Muscle of arm (tissue), 12 donors: Measurements from ENCODE around the gene ANXA4. TPM values are rescaled to one million over a fixed set of nuclear protein-coding genes. Genes with fewer than 3 reads are reported as not detected.
A peak's percentile ranks its signal among the peaks of the same experiment; 100 is the strongest.
"Not testable (repeated sequence)": the region's sequence is repeated elsewhere in the genome, so short reads cannot be mapped to it uniquely, and the experiment has no call there.

Source experiments
- DNase-seq: peaks from one replicate; pipeline ENCODE4 v3.0.0-alpha.2; 2013
- polyA plus RNA-seq, 12 donors: library from polyadenylated mRNA; unstranded; fragments of 120-200 nt; gene quantifications; one replicate each; pipeline ENCODE4 v1.2.1, GENCODE V29; 2013; ENCODE audit not compliant: insufficient read length in 12 of 12

ANXA4 gene
- polyA plus RNA-seq, 12 donors, result 24.0 to 68.2 (median 29.4) TPM; not detected in 1

GRCh38 chr2:69801745-69802290 lies 59.9 kb downstream of the ANXA4 start:
- DNase-seq, result no peak

GRCh38 chr2:69802781-69803367 lies 60.9 kb downstream of the ANXA4 start:
- DNase-seq, result not testable (repeated sequence)

DNA sequence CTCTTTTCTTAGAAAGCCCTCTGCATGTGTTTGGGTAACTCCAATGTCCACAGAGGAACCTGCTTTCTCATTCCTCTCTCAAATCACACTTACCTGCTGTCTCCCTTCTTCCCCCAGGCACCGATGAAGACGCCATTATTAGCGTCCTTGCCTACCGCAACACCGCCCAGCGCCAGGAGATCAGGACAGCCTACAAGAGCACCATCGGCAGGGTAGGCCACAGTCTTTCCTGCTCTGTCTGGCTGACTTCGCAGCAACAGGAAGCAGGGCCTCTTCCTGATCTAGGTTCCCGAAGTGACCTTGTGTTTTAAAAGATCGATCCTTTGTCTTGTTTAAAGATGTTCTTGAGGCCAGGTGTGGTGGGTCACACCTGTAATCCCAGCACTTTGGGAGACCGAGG lies 62.5 kb downstream of the ANXA4 start:
- no peak for DNase-seq

DNA sequence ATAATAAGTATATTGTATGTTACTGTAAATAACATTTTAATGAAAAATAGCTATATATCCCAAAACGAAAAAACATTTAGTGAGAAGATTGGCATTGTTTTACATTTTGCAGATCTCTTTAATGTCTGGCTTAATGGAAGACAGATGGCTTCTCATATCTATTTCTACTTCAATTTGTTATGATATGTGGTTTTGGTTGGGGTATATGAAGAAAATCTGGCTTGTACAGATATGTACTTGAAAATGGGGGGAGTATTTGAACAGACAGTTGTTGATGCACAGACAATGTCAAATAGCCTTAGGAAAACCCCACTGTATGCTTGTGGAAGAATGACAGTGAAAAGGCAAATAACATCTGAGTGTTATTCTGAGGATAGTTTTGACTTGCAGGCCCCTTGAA lies 64.0 kb downstream of the ANXA4 start:
- no peak for DNase-seq

DNA sequence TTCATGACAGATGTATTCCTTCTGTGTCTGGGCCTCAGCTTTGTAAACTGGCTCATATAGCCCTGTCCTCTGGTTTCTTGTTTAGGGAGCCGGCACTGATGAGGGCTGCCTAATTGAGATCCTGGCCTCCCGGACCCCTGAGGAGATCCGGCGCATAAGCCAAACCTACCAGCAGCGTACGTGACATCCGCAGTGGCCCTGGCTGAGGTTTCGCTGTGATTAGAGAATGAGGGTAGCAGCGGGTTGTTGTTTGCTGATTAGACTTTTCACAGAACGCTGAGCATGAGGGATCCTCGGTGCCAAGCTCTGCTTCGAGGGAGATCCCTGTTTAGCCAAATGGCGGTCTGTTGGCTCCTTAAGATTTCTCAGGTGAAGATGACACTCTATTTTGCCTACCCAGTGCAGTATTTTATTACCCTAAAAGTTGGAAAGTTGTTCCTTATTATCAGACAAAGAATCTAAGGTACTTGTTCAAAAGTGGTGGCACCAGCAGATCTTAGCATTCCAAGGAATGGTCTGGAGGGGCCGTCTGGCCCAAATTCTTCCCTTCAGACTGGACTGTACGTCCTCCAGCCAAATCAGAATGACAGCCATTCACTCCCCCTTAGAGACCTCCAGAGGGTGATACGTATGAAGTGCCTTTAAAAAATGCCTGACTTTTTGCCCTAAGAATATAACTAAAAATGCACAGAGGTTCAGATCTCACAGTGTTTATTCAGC lies 66.0 kb downstream of the ANXA4 start:
- no peak for DNase-seq

DNA sequence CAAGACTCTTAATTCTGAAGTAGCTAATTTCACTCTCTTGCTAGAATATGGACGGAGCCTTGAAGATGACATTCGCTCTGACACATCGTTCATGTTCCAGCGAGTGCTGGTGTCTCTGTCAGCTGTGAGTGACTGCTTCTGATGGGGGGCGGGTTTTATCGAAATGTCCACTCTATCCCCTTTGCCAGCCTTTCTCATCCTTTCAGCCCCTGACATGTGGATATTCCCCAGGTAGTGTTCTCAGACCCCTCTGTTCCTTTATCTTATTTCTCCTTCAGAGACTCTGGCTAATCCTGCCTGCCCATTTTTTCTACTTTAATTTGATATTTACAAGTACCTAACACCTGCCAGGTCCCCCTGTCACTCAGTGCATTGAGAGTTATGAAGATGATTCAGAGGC lies 68.6 kb downstream of the ANXA4 start:
- DNase-seq, result no peak

DNA sequence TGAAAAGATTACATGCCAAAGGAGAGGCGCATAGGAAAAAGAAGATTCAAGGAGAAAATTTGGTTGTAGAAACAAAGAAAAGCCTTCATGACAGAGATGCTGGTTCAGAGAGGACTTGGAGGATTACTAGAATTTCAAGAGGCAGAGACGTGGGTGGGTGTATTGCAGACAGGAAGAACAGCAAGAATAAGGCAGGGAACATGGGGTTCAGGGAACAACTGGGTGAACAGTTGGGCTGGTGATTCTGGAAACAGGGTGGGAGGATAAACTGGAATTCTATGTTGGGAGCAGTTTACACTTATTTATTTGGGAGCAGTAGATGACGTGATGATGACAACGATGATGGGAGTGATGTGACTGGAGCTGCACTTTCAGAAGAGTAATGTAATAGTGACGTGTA lies 69.1 kb downstream of the ANXA4 start:
- DNase-seq, result no peak

- DNase-seq, result no peak
Measured at GRCh38 chr2:69811591-69811990, 69.7 kb downstream of the ANXA4 start.

GRCh38 chr2:69815717-69816116 lies 73.8 kb downstream of the ANXA4 start:
- DNase-seq, result no peak

DNA sequence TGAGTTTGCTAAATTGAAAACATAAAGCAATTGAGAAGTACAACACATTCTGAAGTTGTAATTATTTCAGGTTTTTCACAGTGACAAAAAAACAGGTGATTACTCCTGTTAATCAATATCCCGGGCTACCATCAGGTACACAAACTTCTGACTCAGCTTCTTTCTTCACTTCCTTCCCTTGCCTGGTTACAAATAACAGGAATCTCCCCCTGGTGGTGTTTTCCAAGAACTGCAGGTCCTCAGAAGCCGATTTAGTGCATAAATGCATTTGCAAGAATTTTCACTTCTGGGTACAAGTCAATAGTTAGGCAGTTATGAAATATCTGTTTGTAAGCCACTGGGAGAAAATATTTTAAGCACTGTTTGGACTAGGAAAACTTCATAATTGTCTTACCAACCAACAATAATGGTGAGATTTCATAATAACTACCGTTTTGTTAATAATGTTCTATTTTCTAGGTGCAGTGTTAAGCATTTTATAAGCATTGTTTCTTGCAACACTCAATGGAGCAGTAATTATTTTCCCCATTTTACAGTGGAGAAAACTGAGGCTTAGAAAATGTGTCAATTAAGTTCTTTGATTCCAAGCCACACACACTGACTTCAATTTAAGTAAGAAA lies 75.1 kb downstream of the ANXA4 start:
- peak; percentile 87 for DNase-seq

- no peak for DNase-seq
Measured at GRCh38 chr2:69817729-69818501, 76.0 kb downstream of the ANXA4 start.

- no peak for DNase-seq
Measured at GRCh38 chr2:69827796-69828540, 86.0 kb downstream of the ANXA4 start.

- DNase-seq, result no peak
Measured at GRCh38 chr2:69828938-69829255, 87.0 kb downstream of the ANXA4 start.

- peak; percentile 99 for DNase-seq
Measured at GRCh38 chr2:69829256-69830044, 87.5 kb downstream of the ANXA4 start, which contains the start of gene GMCL1. TSS of gene GMCL1 (plus strand) at chr2:69829660. CDS start at chr2:69829893, 233 bp downstream.

GRCh38 chr2:69830045-69830905 lies 88.3 kb downstream of the ANXA4 start:
- peak; percentile 15 for DNase-seq

GRCh38 chr2:69830906-69831241 lies 88.9 kb downstream of the ANXA4 start:
- DNase-seq, result not testable (repeated sequence)

DNA sequence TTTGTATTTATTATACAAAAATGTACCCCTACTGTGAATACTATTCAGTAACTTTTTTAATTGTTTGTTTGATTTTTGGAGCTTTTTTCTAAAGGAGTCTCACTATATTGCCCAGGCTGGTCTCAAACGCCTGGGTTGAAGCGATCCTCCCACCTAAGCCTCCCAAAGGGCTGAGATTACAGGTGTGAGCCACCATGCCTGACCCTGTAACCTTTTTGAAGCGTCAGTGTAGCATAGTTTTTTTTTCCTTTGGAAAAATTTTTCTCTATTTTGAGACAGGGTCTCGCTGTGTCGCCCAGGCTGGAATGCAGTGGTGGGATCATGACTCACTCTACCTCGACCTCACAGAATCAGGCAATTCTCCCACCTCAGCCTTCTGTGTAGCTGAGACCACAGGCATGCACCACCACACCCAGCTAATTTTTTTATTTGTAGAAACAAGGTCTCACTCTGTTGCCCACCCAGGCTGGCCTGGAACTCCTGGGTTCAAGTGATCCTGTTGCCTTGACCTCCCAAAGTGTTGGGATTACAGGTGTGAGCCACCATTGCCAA lies 89.5 kb downstream of the ANXA4 start:
- no peak for DNase-seq

DNA sequence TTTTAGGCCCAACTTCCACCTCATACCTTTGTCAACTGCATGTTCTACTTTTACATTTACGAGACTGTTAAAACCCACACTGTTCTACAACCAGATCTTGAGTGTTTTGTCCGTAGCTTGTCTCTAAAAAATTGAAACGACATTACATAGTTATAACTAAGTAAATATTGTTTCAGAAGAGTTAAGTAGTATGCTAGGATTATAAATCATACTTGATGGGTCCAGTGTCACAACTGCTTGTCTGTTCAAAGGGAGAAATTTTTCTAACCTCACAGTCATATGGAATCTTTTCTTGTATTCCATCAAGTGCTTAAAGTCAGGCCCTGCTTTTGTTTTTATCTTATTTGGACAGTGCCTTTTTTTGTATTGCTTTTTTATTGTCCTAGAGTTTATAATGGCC lies 91.8 kb downstream of the ANXA4 start:
- no peak for DNase-seq

GRCh38 chr2:69835666-69836065 lies 93.7 kb downstream of the ANXA4 start:
- no peak for DNase-seq
